Muscle layer of duodenum (tissue), 2 donors: ENCODE results near the gene MTFR1L.

Experiments
- H3K27ac ChIP-seq: one replicate; pipeline ENCODE4 v1.7.0; 2013; ENCODE audit warnings: mild to moderate bottlenecking, low read length
- H3K27me3 ChIP-seq: one replicate; pipeline ENCODE4 v1.7.0; 2013; ENCODE audit warnings: low read depth, mild to moderate bottlenecking, control low read depth, low read length
- H3K36me3 ChIP-seq, 2 donors: one replicate each; pipeline ENCODE4 v1.7.0; 2013; ENCODE audit warnings: low read length in 2 of 2, control low read depth in 1 of 2, mild to moderate bottlenecking in 1 of 2; ENCODE audit not compliant: insufficient read depth in 2 of 2, control insufficient read depth in 1 of 2
- H3K4me1 ChIP-seq, 2 donors: one replicate each; pipeline ENCODE4 v1.7.0; 2013; ENCODE audit warnings: low read length in 2 of 2, mild to moderate bottlenecking in 2 of 2, control low read depth in 1 of 2, moderate library complexity in 1 of 2; ENCODE audit not compliant: insufficient read depth in 2 of 2, control insufficient read depth in 1 of 2
- H3K4me3 ChIP-seq, 2 donors: one replicate each; pipeline ENCODE4 v1.7.0; 2013; ENCODE audit warnings: low read length in 2 of 2, low read depth in 1 of 2, mild to moderate bottlenecking in 1 of 2
- H3K9me3 ChIP-seq, 2 donors: one replicate each; pipeline ENCODE4 v1.7.0; 2013; ENCODE audit warnings: low read length in 2 of 2, control low read depth in 1 of 2, mild to moderate bottlenecking in 1 of 2; ENCODE audit not compliant: control insufficient read depth in 1 of 2
- donor health status: healthy.

MTFR1L gene

DNA sequence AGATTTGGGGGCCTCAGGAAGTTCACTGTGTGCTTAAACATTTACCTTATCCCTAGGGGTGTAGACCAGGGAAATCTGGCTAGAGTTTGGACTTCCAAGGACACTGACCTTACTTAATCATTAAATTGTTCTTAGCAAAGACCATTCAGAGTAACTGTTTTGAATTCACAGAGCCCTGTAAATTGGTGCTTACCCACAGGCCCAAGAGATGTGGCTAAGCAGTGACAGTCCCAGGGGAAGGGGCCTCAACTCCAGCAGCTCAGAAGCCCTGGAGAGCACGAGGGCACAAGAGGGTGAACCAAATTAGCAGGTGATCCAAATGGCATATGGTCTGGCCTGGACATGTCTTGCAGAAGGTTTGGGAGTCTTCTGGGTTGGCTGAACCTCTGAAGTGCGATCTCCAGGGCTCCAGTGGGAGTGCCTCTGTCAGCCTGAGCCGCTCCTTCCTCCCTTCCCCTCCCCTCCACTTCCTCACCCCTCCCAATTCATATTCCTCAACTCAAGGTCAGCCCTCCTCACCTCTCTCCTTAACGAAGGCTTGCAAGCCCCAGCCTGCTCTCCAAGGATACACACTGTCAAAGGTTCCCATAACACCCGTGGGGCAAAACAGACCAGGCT is 51.4 kb downstream of the MTFR1L start:
- Histone ChIP-seq H3K27me3 (no peaks in the 10 kb centered on the region), H3K4me1 (peaks cover 15 to 31% of the 10 kb centered on the region in 2 donors), H3K9me3 (no peaks in the 10 kb centered on the region), H3K4me3 (no peak overlapping the region), H3K36me3 (peaks cover 0 to 14% of the 10 kb centered on the region in 2 donors), H3K27ac (peak overlapping the region; percentile 16)

- no peak overlapping the region for H3K4me3 ChIP-seq
- peaks cover 15 to 31% of the 10 kb centered on the region in 2 donors for H3K4me1 ChIP-seq
- no peaks in the 10 kb centered on the region for H3K27me3 ChIP-seq
- no peak overlapping the region for H3K27ac ChIP-seq
- H3K9me3 ChIP-seq, result no peaks in the 10 kb centered on the region
- peaks cover 0 to 14% of the 10 kb centered on the region in 2 donors for H3K36me3 ChIP-seq
Measured at GRCh38 chr1:25871704-25872494, 52.1 kb downstream of the MTFR1L start.

DNA sequence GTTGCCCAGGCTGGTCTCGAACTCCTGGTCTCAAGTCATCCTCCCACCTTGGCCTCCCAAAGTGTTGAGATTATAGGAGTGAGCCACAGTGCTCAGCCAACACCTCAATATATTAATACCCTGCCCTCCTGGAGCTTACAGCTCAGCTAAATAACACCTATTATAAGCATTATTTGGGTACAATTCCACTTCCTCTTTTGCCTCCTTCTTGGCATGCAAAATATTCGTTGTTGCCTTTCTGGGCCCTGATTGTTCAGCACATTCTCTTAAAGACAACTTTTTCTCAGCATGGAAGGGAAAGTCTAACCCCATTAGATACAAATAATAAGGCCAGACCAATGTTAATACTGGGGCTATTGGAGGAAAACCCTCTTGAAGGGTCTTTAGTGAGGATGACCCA is 53.0 kb downstream of the MTFR1L start:
- Histone ChIP-seq H3K36me3 (peaks cover 0 to 14% of the 10 kb centered on the region in 2 donors), H3K9me3 (no peaks in the 10 kb centered on the region), H3K4me1 (peaks cover 15 to 31% of the 10 kb centered on the region in 2 donors), H3K27me3 (no peaks in the 10 kb centered on the region), H3K4me3 (no peak overlapping the region), H3K27ac (no peak overlapping the region)

DNA sequence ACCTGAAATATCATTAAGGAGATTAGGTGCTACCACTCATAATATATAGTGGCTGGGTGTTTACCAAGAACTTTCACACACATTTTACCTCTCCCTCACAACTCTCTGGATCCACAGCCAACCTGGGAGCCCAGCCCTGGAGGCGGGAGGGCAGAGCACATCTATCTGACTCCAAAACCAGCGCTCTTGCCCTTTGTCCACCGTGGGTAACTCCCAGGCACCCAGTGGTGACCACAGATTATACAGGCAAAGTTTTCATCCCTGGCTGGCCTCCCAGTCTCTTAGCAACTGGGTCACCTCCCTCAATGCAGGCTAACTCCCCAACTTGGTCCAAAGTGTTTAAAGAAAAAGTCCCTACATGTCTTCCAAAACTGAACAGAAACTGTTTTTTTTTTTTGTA is 53.4 kb downstream of the MTFR1L start:
- Histone ChIP-seq H3K36me3 (peaks cover 0 to 14% of the 10 kb centered on the region in 2 donors), H3K27me3 (no peaks in the 10 kb centered on the region), H3K27ac (no peak overlapping the region), H3K9me3 (no peaks in the 10 kb centered on the region), H3K4me3 (no peak overlapping the region), H3K4me1 (peaks cover 15 to 31% of the 10 kb centered on the region in 2 donors)

DNA sequence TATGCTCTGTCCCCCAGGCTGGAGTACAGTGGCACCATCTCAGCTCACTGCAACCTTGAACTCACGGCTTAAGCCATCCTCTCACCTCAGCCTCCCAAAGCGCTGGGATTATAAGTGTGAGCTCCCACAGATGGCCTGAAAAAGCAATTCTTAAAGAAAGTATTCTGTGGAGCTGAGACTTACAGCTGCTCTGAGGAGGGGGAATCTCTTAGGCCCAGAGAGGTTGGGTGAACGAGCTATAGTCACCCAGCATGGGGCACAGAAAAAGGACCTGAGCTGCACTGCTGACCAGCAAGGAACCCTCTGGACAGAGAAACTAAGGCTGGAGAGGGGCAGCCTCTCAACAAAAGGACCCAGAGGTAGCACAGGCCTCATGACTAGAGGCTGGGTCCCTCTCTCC is 54.5 kb downstream of the MTFR1L start:
- Histone ChIP-seq H3K27ac (peak overlapping the region; percentile 14), H3K4me3 (peak overlapping the region; percentile 57 to 74), H3K9me3 (no peaks in the 10 kb centered on the region), H3K36me3 (peaks cover 0 to 14% of the 10 kb centered on the region in 2 donors), H3K27me3 (no peaks in the 10 kb centered on the region), H3K4me1 (peaks cover 16 to 31% of the 10 kb centered on the region in 2 donors)

DNA sequence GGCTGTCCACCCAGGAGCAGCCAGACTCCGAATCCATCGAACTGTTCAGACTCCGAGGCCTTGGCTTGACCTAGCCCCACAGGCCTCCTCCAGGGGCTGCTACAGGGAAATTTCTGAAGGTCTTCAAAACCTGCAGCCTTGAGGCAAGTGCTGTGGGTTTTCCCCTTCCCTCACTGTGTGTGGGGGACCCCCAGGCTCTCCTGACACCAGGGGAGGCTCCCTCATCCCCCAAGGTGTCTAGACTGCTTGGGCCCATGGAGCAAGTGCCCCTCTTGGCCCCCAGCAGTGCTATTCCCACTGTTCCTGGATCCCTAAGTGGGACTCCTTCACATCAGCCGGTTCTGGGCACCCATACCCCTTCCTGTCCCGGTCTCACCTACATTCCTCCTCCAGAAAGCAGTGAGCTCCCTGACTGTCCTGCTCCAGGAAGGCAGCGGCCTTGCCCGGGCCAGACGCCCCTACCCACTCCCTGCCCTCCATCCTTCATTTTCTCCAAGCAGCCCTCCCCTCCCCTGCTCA is 54.9 kb downstream of the MTFR1L start:
- peaks cover 18 to 31% of the 10 kb centered on the region in 2 donors for H3K4me1 ChIP-seq
- H3K27ac ChIP-seq, result peak overlapping the region; percentile 14
- H3K4me3 ChIP-seq, result peak overlapping the region; percentile 57 to 74
- no peaks in the 10 kb centered on the region for H3K9me3 ChIP-seq
- peaks cover 0 to 9% of the 10 kb centered on the region in 2 donors for H3K36me3 ChIP-seq
- no peaks in the 10 kb centered on the region for H3K27me3 ChIP-seq

GRCh38 chr1:25875154-25875855 is 55.6 kb downstream of the MTFR1L start, which contains the start of gene PAQR7:
TSS of gene PAQR7 (minus strand) at chr1:25875708. CDS start at chr1:25863839, 11,869 bp downstream.
- no peaks in the 10 kb centered on the region for H3K9me3 ChIP-seq
- H3K4me1 ChIP-seq, result peaks cover 18 to 31% of the 10 kb centered on the region in 2 donors
- H3K4me3 ChIP-seq, result peak within 1 kb of the TSS; percentile 57 to 74
- H3K27ac ChIP-seq, result peak within 1 kb of the TSS; percentile 14
- peaks cover 0 to 3% of the 10 kb centered on the region in 2 donors for H3K36me3 ChIP-seq
- no peaks in the 10 kb centered on the region for H3K27me3 ChIP-seq

DNA sequence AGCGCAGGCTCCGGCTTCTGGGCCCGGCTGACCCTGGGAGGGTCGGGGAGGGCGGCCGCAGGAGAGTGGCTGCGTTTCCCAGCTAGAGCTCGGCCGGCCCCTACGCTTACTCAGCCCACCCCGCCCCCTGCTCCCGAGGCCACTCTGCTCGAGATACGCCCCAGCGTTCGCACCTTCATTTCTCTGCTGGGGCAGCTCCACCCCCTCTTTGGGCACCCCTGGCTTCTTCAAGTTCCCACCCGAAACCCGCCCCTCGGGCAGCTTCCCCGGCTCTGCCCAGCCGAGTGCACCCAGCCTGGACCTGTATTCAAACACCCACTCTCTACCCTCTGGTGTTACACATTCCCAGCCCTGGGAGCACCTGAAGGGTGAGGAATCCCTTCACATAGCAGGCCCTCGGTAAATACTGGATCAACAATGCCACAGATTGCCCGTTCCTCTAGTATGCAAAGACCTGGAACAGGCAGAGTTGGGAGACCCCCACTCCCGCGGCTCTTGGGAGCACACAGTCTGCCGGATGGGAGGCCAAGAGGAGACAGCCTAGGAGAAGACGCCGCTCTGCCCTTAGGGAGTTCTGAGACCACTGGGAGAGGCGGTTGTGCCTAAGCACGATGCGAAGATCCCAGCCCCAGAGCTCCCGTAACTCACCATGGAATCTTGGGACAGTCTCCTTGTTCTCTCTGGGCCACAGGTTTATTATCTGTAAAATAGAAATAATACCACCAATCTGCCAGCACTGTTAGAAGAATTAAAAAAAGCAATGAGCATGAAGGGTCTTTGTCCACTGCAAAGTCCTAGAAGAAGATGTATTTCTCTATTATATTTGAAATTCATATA is 56.3 kb downstream of the MTFR1L start:
- no peaks in the 10 kb centered on the region for H3K27me3 ChIP-seq
- H3K27ac ChIP-seq, result no peak overlapping the region
- no peaks in the 10 kb centered on the region for H3K36me3 ChIP-seq
- H3K4me3 ChIP-seq, result peak overlapping the region; percentile 42 to 74
- peaks cover 16 to 31% of the 10 kb centered on the region in 2 donors for H3K4me1 ChIP-seq
- no peaks in the 10 kb centered on the region for H3K9me3 ChIP-seq

DNA sequence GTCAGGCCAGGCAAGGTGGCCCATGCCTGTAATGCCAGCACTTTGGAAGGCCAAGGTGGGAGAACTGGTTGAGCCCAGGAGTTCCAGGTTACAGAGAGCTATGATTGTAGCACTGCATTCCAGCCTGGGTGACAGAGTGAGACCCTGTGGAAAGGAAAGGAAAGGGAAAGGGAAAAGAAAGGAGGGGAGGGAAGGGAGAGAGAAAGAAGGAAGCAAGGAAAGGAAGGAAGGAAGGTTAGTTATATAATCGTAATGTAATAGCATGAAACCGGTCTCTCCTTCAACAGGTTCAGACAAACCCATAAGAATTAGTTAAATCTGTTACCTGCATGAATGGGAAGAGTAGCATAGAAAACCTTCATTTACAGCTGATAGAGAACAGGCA is 56.9 kb downstream of the MTFR1L start:
- H3K4me3 ChIP-seq, result no peak overlapping the region
- no peaks in the 10 kb centered on the region for H3K27me3 ChIP-seq
- peaks cover 10 to 25% of the 10 kb centered on the region in 2 donors for H3K4me1 ChIP-seq
- H3K9me3 ChIP-seq, result no peaks in the 10 kb centered on the region
- H3K36me3 ChIP-seq, result no peaks in the 10 kb centered on the region
- H3K27ac ChIP-seq, result no peak overlapping the region

- peaks cover 7 to 20% of the 10 kb centered on the region in 2 donors for H3K4me1 ChIP-seq
- H3K4me3 ChIP-seq, result no peak overlapping the region
- H3K36me3 ChIP-seq, result no peaks in the 10 kb centered on the region
- H3K27ac ChIP-seq, result no peak overlapping the region
- no peaks in the 10 kb centered on the region for H3K27me3 ChIP-seq
- H3K9me3 ChIP-seq, result no peaks in the 10 kb centered on the region
Measured at GRCh38 chr1:25877155-25877554, 57.4 kb downstream of the MTFR1L start.
